HG03575 (cell line): ENCODE measurements around the gene PVALB.
"Not testable (repeated sequence)": the region's sequence is repeated elsewhere in the genome, so short reads cannot be mapped to it uniquely, and the experiment has no call there.

Experiments used
- ATAC-seq: cut with Tn5 transposase; IDR thresholded peaks from one replicate; pipeline ENCODE4 v1.9.1; 2021; ENCODE audit not compliant: unreplicated experiment, insufficient number of reproducible peaks, low FRiP score; ENCODE audit errors: extremely low read depth

The PVALB gene

GRCh38 chr22:36764641-36765040 is 52.2 kb downstream of the PVALB start:
- ATAC-seq = no peak

- no peak for ATAC-seq
Observed at GRCh38 chr22:36764060-36764459, 52.8 kb downstream of the PVALB start.

- no peak for ATAC-seq
Observed at GRCh38 chr22:36763576-36763975, 53.3 kb downstream of the PVALB start.

- no peak for ATAC-seq
Observed at GRCh38 chr22:36762687-36763260, 54.1 kb downstream of the PVALB start.

- ATAC-seq = no peak
Observed at GRCh38 chr22:36761553-36762240, 55.1 kb downstream of the PVALB start.

GRCh38 chr22:36760786-36761185 is 56.0 kb downstream of the PVALB start:
- no peak for ATAC-seq

- ATAC-seq = no peak
Observed at GRCh38 chr22:36759481-36760159, 57.2 kb downstream of the PVALB start.

- ATAC-seq = no peak
Observed at GRCh38 chr22:36758792-36759271, 58.0 kb downstream of the PVALB start.

GRCh38 chr22:36757668-36758211 is 59.1 kb downstream of the PVALB start:
- no peak for ATAC-seq

GRCh38 chr22:36756746-36757655 is 59.8 kb downstream of the PVALB start:
- ATAC-seq = no peak

GRCh38 chr22:36756031-36756430 is 60.8 kb downstream of the PVALB start:
- no peak for ATAC-seq

GRCh38 chr22:36755316-36755715 is 61.5 kb downstream of the PVALB start:
- ATAC-seq = no peak

- ATAC-seq = not testable (repeated sequence)
Observed at GRCh38 chr22:36754881-36755280, 62.0 kb downstream of the PVALB start.

- ATAC-seq = no peak
Observed at GRCh38 chr22:36753916-36754315, 62.9 kb downstream of the PVALB start.

- ATAC-seq = no peak
Observed at GRCh38 chr22:36753120-36753802, 63.6 kb downstream of the PVALB start.
